Spleen (tissue), 7 donors: Measurements from ENCODE around the gene MOB3A.

Experiments used
- CTCF ChIP-seq, 11 experiments: fragments of 200-600 bp in 7 of 11; fragments of 450-650 bp in 4 of 11; sonication (generic) in 4 of 11; IDR thresholded peaks in 8 of 11; conservative IDR thresholded peaks in 3 of 11; 1 replicate in 7 of 11; 2 replicates in 4 of 11; pipeline versions ENCODE4 v1.4.0 to v1.8.0; 2016 to 2021; ENCODE audit warnings: antibody characterized with exemption in 11 of 11, inconsistent platforms in 4 of 11, mild to moderate bottlenecking in 1 of 11
- POLR2A ChIP-seq, 3 donors: fragments of 450-650 bp; IDR thresholded peaks; one replicate each; pipeline ENCODE4 v1.5.1; 2017; ENCODE audit warnings: antibody characterized with exemption in 3 of 3, mild to moderate bottlenecking in 1 of 3
- donor health status: DM: no; HTN: no; CAD: no; lungs with moderate emphysema.
- donor health status: DM: no; HTN: no; CAD: no.
- donor health status: DM: no; HTN: no; CAD: no.

DNA sequence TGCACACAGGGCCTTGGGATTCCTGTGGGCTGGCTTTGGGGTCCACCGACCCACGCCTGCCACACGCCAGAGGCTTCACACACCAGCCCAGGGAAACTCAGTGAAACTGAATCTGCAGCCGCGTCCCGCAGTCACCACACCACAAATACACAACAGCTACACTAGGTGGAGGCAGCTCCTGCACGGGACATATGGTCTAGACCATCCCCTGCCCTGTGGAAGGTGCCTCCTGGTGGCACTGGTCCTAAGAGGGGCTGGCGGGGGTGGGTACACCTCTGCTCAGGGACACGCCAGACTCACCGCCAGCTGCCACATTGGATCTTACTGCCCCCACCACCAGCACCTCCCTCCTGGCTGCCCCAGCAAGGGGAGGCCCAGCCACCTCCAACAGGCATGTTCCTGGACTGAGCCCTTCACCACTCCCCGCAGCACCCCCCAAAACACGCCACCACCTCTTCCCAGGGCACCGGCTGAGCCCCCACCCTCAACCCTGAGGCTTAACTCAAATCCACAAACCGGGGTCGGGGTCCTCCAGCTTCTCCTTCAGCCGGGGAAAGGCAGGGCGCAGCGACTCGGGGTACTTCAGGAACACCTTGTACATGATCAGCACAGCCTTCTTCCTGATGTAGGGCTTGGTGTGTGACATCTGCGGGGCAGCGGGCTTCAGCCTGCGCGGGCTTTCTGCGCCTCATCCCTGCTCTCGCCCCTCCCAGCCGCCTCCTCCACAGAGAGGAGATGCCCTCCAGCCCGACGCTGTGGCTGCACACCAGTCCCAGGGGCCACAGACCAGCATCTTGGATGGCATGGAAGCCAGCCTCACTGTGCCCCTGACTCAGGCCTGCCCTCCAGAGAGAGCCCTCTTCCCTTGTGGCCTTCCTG is 34.0 kb upstream of the MOB3A start:
- no peak for TF ChIP-seq POLR2A (IDR thresholded peaks at IDR 0.05)
- no peak for TF ChIP-seq CTCF (IDR thresholded peaks at IDR 0.05 in 8 of 11, conservative IDR thresholded peaks at IDR 0.05 in 3 of 11)
